ENCODE data around the gene CD46. TPM values are rescaled to one million over a fixed set of nuclear protein-coding genes. Genes with fewer than 3 reads are reported as not detected.
"Not testable (repeated sequence)": the region's sequence is repeated elsewhere in the genome, so short reads cannot be mapped to it uniquely, and the experiment has no call there.

CD46 gene
- total and polyA plus RNA-seq, 12 donors: 44.0 to 114 (median 94.6) TPM

DNA sequence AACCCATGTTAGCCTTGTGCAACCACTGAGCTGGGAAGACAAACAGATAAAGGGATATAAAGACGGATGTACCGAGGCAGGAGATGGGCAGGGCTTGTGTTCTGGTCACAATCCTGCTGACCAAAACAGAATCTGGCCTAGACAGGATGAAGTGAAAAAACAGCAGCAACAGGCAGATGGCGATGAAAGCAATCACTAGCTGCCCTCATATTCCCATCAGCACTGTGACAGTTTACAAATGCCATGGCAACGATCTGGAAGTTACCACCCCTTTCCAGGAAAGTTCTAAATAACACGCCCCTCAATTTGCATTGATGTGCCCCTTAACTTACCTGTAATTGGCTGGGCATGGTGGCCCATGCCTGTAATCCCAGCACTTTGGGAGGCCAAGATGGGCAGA lies 40.6 kb upstream of the CD46 start:
- H3K4me3 ChIP-seq: no peak overlapping the region
- no peaks in the 10 kb centered on the region for H3K27me3 ChIP-seq
- H3K4me1 ChIP-seq: no peaks in the 10 kb centered on the region
- no peak overlapping the region for H3K27ac ChIP-seq
- no peaks in the 10 kb centered on the region for H3K36me3 ChIP-seq
- DNase-seq (no peak), ATAC-seq (no peak)
- TF ChIP-seq, protein P1, sequence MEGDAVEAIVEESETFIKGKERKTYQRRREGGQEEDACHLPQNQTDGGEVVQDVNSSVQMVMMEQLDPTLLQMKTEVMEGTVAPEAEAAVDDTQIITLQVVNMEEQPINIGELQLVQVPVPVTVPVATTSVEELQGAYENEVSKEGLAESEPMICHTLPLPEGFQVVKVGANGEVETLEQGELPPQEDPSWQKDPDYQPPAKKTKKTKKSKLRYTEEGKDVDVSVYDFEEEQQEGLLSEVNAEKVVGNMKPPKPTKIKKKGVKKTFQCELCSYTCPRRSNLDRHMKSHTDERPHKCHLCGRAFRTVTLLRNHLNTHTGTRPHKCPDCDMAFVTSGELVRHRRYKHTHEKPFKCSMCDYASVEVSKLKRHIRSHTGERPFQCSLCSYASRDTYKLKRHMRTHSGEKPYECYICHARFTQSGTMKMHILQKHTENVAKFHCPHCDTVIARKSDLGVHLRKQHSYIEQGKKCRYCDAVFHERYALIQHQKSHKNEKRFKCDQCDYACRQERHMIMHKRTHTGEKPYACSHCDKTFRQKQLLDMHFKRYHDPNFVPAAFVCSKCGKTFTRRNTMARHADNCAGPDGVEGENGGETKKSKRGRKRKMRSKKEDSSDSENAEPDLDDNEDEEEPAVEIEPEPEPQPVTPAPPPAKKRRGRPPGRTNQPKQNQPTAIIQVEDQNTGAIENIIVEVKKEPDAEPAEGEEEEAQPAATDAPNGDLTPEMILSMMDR (IDR thresholded peaks at IDR 0.05): no peak
- intact Hi-C loops (cut with DNase I): no loop called here
- WGBS, 2 donors: 51 to 53% methylated on average over 5 of the region's 5 CpGs
- no peaks in the 10 kb centered on the region for H3K9me3 ChIP-seq

DNA sequence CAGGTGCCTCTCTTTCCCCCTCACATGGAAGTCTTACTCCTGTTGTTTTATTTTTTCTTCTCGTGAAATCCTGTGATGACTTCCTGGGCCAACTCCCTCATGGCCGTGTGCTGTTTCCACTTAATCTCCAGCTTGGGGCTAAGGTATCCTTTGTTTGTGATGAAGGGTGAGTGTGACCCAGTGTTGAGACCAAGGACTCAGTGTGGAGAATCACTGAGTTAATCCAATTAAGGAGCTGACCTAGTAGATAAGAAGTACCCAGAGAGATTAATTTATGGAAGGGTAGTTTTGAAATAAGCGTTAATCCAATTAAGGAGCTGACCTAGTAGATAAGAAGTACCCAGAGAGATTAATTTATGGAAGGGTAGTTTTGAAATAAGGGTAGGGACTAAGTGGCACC lies 39.2 kb upstream of the CD46 start:
- H3K4me1 ChIP-seq; H3K9me3 ChIP-seq; ATAC-seq; DNase-seq; H3K4me3 ChIP-seq; H3K27me3 ChIP-seq; intact Hi-C loops (cut with DNase I); H3K36me3 ChIP-seq; H3K27ac ChIP-seq: not testable (repeated sequence)
- 58 to 81% methylated on average over 3 of the region's 3 CpGs for WGBS, 2 donors

DNA sequence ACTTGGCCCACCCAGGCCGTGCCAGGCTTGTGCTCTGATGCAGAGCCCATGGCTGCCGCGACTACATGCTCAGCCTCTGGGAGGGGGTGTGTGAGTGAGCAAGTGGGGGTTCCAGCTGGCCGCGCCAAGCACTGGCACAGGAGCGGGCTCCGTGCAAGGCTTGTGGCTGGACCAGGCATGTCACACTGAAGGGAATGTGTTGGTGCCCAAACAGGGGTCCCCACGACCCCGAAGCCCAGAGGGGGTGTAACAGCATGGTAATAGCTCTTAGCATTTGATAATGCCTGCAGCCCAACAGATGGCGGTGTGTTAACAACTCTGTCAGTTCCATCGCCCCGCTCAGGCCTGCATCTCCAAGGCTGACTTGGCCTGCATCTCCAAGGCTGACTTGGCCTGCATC lies 38.3 kb upstream of the CD46 start:
- Histone ChIP-seq H3K27me3 (no peaks in the 10 kb centered on the region), H3K36me3 (no peaks in the 10 kb centered on the region), H3K9me3 (no peaks in the 10 kb centered on the region), H3K4me1 (no peaks in the 10 kb centered on the region), H3K27ac (no peak overlapping the region), H3K4me3 (no peak overlapping the region)
- intact Hi-C loops (cut with DNase I): no loop called here
- ATAC-seq: no peak
- TF ChIP-seq, protein P1 (IDR thresholded peaks at IDR 0.05): no peak
- DNase-seq: no peak
- 90 to 97% methylated on average over 12 of the region's 12 CpGs for WGBS, 2 donors

DNA sequence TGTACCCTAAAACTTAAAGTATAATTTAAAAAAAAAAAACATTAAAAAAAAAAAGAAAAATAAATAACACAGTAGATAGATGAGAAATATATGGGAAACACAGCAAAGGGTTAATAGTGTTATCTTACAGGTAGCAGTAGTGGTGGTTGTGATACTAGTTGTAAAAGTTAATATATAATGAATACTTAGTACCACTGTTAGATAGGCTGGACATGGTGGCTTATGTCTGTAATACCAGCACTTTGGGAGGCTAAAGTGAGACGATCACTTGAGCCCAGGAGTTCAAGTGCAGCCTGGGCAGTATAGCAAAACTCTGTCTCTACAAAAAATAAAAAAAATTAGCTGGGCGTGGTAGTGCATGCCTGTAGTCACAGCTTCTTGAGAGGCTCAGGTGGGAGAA lies 32.6 kb upstream of the CD46 start:
- no peaks in the 10 kb centered on the region for H3K4me1 ChIP-seq
- 89 to 92% methylated on average over 2 of the region's 2 CpGs for WGBS, 2 donors

DNA sequence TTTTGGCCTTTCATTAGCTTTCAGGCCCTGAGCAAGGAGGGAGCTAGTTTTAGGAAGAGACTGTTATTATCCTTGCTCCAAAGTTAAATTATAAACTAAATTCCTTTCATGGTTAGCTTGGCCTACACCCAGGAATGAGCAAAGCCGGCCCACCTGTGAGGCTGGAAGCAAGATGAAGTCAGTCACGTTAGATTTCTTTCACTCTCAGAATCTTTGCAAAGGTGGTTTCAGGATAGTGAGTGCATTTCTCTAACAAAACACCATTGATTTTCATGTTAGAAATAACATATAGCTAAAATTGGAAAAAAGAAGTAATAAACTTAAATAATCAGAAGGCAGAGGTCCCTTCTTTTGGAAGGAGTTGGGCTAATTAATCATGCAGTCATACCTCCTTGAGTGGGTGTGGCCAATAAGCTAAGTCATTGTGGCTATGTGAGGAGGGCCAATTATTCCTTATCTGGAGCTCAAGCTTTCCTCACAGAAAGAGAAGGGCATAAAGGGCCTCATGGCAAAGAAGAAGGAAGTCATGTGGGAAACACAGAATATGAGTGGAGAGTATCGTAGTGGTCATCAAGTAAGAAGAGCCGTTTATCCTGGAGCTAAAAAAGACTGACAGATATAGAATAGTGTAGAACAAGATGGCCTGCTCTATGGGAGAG lies 23.5 kb upstream of the CD46 start:
- intact Hi-C loops (cut with DNase I); H3K4me1 ChIP-seq; DNase-seq; ATAC-seq; H3K36me3 ChIP-seq; H3K9me3 ChIP-seq; H3K4me3 ChIP-seq; H3K27ac ChIP-seq; H3K27me3 ChIP-seq: not testable (repeated sequence)
- 89 to 92% methylated on average over 4 of the region's 4 CpGs for WGBS, 2 donors

More for the DNA sequence above, 32.6 kb upstream of the CD46 start:
- intact Hi-C loops (cut with DNase I): no loop called here
- Histone ChIP-seq H3K9me3 (peaks cover 0 to 5% (median 0%) of the 10 kb centered on the region in 11 donors), H3K4me3 (no peak overlapping the region), H3K27ac (no peak overlapping the region), H3K27me3 (no peaks in the 10 kb centered on the region), H3K36me3 (no peaks in the 10 kb centered on the region)
- TF ChIP-seq, protein P1 (IDR thresholded peaks at IDR 0.05): no peak
- DNase-seq (no peak), ATAC-seq (no peak)

DNA sequence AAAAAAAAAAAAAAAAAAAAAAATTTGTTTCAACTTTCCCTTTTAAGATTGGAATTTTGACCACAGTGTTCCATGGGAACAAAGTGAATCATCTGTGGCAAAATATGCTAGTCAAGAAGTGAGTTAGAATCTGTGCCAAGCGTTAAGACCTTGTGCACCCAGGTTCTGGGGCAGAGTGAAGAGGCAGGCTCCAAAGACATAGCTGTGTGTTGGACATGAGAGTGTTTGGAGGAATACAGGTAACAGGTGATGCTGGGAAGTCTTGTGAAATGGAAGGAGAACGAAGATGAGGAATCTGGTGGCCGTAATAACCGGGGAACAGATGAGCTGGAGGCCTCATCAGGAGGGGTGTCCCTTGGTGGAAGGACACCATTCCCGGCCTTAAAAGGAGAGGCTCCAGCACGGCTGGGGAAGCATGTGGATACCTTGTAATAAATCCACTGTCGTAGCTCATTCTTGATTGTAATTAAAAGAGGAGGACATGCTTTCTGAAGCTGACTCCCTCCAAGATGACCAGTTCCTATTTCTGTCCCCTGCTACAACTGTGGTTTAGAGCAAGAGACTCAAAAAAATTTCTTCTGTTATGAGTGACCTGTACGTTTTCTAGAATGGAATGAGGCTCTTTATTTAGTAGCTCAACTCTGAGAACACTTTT lies 14.2 kb upstream of the CD46 start:
- DNase-seq; intact Hi-C loops (cut with DNase I); ATAC-seq; H3K4me3 ChIP-seq; H3K9me3 ChIP-seq; H3K4me1 ChIP-seq; H3K36me3 ChIP-seq; H3K27me3 ChIP-seq; H3K27ac ChIP-seq: not testable (repeated sequence)
- WGBS, 2 donors: 81% methylated on average over 8 of the region's 8 CpGs

DNA sequence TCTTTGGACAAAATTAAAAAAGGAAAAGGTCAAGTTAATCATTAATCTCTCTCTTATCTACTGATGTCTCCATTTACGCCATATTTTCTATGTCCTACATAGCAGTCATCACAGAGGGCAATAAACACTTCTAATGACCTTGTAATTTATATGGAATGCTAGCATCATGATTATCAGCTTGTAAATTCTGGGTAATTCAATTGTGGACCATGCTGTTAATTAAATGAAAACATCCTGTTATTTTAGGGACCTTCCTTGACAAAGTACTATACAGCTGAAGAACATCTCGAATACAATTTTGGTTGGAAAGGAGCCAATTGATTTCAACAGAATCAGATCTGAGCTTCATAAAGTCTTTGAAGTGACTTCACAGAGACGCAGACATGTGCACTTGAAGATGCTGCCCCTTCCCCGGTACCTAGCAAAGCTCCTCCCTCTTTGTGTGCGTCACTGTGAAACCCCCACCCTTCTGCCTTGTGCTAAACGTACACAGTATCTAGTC lies 13.6 kb upstream of the CD46 start:
- H3K27ac ChIP-seq; H3K36me3 ChIP-seq; H3K4me3 ChIP-seq; DNase-seq; H3K4me1 ChIP-seq; intact Hi-C loops (cut with DNase I); ATAC-seq; H3K9me3 ChIP-seq; H3K27me3 ChIP-seq: not testable (repeated sequence)
- 39 to 40% methylated on average over 6 of the region's 6 CpGs for WGBS, 2 donors
